Amygdala (tissue), 56 donors: ENCODE measurements around the gene CEP72.
"Not testable (repeated sequence)": the region's sequence is repeated elsewhere in the genome, so short reads cannot be mapped to it uniquely, and the experiment has no call there.

Source experiments
- DNase-seq, 56 donors: peaks; one replicate each; lab custom pipeline; 2025; lab: John Stamatoyannopoulos, UW

The CEP72 gene

DNA sequence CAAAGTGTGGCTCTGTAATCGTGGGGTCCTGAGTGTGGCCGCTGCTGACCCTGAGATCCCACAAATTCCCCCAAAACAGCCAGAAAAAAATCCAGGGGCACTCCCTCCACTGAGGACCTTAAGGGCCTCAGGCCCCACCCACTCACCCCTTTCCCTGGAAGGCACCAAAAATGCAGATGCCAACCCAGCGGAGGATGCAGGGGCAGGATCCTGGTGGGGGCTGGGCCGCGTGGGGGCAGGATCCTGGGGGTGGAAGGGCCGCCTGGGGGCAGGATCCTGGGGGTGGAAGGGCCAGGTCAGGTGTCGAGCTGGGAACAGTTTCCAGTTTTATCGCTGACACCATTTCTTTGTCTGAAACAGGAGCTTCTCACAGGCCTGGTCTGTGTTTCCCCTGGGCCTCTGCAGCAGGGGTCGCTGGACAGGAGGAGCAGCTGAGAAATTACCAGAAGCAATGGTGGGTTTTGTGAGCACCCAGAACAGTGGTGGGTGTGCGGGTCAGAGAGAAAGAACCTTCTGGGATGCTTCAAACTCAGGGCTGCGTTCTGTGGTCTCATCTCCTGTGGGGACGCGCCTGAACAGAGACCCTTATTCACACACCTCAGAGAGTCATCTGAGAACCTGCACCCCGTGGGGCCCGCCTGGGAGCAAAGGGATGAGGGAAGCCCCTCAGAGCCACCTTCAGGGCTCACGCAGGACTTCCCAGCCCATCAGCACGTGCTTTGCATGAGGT, 67.2 kb downstream of the CEP72 start:
- DNase-seq, result not testable (repeated sequence)

DNA sequence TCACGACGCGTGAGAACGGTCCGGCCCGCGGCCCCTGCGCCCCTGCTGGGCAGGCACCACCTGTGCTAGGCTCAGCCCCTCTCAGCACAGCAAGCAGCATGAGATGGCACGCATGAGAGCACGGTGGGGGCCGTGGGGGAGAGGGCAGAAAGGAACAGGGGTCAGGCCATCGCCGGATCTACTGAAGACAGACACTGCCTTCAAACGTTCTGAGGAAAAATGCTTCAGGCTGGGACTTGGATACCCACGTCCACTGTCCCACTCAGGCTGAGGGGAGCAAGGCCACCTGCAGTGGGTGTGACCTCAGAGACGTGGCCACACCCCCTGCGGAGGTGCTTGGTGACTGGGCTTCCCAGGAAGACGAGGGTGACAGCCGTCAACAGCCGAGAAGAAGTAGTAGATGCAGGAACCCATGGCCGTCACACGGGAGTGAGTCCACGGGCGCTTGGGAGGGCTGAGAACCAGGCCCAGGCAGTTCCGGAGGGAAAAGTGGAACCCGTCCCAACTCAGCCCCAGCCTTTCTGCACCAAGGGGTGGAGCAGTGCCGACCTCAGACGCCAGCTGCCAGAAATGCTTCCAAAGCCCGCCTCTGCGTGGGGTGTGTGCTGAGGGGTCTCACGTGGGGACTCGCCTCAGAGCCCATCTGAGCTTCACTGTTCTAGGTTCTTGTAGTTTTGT, 68.1 kb downstream of the CEP72 start:
- not testable (repeated sequence) for DNase-seq

DNA sequence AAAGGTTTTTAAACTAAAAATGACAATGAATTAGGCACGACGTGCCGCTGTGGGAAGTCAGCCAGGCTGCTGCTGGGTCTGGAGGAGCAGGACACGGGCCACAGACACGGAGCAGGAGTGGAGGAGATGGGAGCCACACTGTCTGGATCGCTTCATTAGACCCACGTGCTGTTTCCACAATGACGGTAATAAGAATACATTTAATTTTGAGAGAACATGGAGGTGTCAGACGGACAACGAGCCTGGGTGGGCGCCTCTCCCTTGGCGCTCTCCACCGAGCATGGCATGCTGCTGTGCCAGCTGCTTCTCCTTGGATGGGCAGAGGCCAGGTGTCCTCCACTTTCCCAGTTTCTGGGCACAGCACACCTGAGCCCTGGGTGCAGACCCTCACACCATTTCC, 68.7 kb downstream of the CEP72 start:
- DNase-seq, result not testable (repeated sequence)

DNA sequence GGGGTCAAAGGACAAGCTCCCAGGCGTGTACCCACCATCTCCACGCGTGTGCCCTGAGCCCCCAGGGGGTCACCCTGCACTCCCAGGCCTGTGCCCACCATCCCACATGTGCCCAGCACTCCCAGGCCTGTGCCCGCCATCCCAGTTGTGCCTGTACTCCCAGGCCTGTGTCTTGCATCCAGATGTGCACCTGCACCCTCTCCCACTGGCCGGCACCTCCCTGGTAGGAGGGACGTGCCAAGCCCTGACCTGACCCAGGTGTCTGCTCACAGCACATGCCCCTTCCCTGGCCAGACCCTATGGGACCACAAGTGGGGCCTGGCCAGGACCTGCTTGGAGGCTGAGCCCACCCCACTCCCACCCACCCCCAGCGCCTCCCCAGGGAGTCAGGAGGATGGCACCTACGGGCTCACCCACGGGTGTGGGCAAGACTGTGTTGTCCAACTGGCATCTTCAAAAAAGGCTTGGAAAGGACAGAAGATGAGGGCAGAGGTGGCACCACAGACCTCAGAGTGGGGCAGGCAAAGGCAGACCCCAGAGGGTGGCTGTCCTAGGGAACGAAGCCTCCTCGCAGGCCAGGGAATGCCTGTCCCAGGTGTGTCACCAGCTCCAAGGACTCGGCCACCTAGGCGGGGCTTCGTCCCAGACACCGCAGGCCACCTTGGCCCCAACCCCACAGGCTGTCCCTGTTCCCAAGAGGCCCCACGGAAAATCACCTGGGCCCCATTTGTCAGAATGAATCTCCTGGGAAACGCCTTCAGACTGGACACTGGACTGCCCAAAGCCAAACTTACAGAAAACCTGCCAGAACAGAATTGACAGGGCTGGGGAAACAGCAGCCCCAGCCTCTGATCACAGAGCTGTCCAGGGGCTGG, 69.4 kb downstream of the CEP72 start:
- DNase-seq, result not testable (repeated sequence)

DNA sequence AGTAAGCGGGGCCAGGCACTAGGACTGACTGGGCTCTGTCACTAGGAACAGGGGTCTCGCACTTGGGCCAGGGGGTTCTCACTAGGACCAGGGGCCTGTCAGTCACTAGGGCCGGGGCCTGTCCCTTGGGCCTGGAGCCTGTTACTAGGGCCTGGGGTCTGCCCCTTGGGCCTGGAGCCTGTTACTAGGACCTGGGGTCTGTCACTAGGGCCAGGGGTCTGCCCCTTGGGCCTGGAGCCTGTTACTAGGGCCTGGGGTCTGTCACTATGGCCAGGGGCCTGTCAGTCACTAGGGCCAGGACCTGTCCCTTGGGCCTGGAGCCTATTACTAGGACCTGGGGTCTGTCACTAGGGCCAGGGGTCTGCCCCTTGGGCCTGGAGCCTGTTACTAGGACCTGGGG, 70.1 kb downstream of the CEP72 start:
- DNase-seq, result not testable (repeated sequence)

DNA sequence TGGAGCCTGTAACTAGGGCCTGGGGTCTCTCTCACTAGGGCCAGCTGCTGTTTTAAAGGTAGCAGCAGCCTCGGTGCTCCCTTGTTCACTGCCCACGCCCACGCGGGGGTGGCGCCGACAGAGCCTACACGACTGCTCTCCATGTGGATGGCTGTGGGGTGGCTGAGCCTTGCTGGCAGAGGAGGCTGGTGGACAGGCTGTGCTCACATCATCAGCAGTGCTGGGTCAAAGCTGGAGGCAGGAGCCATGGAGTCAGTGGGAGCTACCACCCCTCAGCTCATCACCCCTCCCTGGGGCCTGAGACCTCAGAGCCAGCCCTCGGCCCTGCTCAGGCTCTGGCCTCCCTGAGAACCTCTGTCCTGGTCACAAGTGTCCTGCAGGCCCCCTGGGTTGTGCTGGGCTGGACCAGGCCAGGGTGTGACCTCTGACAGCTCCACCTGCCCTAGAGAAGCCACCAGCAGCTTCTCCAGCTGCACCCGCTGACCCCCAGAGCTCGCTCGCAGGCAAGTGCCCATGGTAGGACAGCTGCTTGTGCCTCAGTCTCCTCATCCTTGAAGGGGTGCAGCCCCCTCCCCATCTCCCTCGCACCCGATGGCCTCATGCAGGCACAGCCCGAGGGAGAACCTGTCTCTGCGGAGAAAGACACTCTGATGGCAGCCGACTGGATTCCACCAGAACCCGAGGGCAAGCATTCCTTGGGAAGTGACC, 70.7 kb downstream of the CEP72 start:
- not testable (repeated sequence) for DNase-seq

DNA sequence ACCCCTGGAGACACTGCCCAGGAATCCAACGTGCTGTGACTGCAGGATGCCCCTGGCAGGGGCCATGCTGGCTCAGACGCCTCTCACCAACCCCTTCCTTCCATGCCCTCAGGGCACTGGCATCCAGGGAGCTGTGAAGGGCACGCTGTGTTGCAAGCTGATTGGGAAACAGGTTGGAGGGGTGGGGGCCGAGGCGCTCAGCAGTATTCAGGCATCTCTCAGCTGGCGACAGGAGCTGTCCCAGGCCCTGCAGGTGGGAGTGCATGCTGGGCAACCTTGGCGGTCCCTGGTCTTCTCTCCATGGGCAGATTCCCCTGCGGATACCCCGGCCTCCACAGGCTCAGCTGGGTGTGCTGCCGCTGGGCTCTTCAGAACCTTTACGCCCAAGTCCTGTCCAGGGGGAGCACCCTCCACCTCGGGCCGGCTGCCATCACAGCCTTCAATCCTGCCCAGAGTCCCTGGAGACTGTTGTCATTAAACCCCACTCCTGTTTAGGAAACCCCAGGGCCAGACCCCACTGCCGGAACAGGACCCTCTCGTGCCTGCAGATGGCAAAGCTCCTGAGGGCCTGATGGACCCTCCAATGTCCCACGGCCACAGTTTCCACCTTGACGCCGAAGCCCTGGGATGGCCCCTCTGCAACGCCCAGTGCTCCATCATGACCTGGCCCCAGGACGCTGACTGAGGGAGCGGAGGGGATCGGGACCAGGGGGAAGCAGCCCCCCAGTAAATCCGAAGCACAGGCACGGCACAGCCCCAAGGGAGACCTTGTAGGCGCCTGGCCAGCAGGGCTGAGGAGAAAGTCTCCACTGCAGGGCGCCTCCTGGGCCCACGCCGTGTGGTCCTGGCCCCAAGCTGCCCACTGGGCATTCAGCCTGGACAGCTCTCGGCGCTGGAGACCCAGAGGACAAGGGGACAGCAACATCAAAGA, 71.7 kb downstream of the CEP72 start:
- DNase-seq, result no peak

DNA sequence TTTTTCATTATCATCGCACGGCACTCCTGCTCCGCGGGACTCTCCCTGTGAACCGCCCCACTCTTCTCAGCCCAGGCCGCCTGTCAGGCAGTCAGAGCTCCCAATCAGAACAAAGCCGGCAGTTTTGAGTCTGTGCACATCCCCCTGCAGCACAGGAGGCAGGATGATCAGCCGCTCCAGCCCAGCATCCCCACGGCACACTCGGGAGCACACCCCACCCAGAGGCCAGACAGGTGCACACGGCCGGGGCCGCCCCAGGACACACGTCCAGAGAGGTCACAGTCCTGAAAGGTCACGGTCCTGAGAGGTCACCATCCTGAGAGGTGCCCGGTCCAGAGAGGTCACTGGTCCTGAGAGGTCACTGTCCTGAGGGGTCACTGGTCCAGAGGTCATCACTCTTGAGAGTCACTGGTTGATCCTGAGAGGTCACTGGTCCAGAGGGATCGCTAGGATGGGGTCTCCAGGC, 72.6 kb downstream of the CEP72 start:
- no peak for DNase-seq

DNA sequence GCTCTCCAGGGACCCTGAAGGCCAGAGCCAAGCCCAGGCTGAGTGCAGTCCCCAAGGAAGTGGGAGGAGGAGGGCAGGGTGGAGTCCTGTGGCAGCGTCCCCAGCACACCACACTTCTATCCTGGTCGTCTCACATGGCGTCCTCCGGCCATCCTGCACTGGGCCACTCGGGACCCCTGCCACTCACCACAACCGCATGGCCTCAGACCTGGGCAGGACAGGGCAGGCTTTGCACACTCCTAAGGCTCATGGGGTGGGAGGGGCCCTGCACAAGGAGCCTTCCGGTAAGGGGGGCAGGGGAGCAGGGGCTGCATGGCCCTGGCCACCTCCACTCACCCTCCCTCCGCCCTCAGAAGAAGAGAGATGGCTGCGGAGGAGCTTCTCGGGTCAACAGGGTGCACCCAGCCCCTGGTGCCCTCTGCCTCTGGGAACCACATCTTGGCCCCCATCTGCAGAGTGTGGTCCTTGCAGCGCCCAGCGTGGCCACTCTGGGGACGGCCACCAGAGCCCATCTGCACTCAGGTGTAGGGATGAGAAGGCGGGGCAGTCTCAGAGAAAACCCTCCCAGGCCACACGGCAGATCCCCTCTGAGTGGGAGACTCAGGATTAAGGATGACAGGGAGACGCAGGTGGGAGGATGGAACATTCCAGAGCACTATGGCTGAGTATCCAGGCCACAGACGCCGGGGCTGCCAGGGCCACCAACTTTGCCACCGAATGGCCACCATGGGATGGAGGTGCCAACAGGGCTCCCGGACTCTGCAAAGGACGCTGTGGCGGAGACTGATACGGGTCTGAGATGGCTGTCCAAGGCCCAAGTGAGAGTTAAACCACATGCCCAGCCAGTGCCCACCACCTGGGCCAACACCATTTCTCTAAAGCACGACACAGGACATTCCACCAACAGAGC, 73.4 kb downstream of the CEP72 start:
- DNase-seq, result no peak

DNA sequence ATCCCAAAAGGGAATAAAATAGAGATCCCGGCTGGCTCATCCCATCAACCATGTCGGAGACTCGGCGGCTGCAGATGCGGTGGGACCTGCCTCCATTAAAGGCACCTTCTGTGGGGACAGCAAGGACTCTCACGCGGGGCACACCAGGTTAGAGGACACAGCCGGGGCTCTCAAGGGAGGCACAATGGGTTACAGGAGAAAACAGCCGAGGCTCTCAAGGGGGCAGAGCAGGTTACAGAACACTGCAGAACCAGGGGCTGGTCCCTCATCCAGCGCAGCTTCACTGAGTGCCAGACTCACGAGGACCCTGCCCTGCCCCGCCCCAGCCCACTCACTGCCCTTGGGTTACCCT, 74.0 kb downstream of the CEP72 start:
- not testable (repeated sequence) for DNase-seq

DNA sequence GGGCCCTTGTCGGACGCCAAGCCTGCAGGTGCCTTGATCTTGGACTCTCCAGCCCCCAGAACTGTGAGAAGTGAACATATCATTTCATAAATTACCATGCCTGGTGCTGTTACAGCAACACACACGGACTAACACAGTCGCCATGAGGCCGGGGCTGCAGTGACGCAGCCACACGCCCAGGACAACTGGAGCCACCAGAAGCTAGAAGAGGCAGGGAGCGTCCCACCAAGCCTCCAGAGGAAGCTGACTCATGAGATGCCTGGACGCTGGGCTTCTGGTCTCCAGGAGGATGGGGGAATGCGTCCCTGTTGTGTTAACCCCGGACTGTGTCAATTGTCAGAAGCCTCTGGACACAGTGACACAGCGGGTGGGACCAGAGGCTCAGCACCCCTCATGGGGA, 74.8 kb downstream of the CEP72 start:
- not testable (repeated sequence) for DNase-seq

DNA sequence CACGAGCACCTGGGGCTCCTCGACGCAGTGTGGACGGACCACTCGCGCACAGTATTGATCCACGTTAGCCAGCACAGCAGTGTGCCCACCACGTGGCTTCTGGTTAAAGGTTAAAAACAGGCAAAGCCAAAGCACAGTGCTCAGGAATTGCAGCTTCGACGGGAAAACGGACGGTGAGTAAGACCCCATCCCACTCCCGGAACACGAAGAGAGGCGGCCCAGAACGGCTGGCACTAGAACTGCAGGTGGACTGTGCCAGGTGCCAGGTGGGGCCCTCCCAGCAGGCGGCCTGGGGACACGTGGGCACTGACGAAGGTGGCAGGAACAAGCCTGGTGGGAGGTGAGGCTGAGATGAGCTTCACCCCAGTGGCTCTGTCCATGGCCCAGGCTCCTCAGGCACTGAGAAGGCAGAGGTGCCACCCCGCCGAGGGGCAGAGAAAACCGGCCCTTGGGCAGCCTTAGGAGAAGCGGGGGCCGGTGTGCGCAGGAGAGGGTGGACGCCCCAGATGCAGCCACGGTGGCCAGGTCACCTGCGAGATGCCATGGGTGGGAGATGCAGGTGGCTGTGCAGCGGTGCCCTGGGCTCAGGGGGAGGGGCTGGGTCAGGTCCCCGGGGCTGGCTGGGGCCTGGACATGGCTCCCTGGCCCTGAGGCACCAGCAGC, 76.3 kb downstream of the CEP72 start:
- not testable (repeated sequence) for DNase-seq

DNA sequence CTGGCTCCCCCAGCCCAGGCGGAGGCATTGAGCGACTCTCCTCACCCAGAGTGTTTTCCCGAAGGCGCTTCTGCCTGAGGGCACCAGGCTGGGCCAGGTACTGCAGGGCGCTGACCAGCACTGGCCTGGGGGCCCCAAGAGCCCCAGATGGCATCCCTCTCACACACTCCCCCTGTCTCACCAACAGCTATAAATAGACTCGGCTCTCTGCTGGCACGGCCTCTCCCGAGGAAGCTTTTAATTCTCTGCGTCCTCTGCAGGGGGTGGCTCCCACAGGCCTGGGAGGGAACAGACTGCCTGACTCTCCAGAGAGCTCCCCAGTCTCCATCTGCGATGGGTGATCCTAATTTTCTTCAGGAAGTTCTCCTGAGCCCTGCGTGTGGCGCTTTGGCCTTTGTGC, 78.2 kb downstream of the CEP72 start:
- not testable (repeated sequence) for DNase-seq

DNA sequence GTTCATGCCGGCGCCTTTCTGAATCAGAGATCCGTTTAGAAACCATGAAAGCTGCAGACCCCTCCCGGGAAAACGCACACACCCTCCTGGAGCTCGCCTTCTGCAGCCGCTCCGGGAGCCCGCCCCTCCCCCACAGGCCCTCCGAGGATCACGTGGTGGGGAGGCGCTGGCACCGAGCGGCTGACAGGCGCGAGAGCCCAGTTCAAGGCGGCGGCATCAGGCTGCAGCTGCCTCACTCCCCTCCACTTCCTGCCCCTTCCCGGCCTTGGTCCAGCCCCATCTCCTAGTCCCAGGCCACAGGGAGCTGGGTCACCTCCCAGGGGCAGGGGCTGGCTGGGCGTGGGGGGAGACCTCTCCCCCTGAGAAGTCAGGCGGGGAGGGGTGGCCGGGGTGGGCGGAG, 78.9 kb downstream of the CEP72 start:
- not testable (repeated sequence) for DNase-seq

DNA sequence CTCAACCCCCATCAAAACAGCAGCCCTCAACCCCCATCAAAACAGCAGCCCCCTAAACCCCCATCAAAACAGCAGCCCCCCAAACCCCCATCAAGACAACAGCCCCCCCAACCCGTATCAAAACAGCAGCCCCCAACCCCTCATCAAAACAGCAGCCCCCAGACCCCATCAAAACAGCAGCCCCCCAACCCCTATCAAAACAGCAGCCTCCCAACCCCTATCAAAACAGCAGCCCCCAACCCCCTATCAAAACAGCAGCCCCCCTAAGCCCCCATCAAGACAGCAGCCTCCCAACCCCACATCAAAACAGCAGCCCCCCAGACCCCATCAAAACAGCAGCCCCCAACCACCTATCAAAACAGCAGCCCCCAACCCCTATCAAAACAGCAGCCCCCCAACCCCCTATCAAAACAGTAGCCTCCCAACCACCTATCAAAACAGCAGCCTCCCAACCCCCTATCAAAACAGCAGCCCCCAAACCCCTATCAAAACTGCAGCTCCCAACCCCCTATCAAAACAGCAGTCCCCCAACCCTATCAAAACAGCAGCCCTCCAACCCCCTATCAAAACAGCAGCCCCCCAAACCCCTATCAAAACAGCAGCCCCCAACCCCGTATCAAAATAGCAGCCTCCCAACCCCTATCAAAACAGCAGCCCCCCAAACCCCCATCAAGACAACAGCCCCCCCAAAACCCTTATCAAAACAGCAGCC, 79.8 kb downstream of the CEP72 start:
- DNase-seq, result no peak

DNA sequence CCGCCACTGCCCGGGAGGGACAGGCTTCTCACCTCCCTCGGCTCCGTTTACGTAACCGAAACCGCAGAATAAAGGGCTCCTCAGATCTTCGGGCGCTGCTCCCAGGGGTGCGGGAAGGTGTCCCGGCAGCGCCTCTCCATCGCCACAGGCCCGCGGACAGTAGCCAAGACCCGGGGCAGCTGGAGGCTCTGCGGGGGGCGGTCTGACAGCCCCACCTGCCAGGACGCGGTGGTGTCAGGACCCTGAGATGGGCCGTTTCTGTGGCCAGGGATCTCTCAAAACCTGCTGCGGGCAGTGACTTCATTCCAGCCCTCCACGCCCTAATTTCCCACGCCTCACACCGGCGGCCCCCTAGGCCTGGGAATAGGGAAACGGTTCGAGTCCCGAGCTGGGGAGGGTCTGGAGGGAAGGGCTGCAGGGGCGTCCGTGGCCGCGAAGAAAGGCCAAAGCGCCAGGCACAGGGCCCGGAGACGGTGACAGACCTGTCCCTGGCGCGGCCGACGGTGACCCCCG, 80.4 kb downstream of the CEP72 start:
- not testable (repeated sequence) for DNase-seq
